ENCODE measurements around the gene HAUS8. TPM values are rescaled to one million over a fixed set of nuclear protein-coding genes. Genes with fewer than 3 reads are reported as not detected.
"Not testable (repeated sequence)": the region's sequence is repeated elsewhere in the genome, so short reads cannot be mapped to it uniquely, and the experiment has no call there.

Gene HAUS8
- total RNA-seq, 1 donor from 2014 or later, result 11.6 TPM

DNA sequence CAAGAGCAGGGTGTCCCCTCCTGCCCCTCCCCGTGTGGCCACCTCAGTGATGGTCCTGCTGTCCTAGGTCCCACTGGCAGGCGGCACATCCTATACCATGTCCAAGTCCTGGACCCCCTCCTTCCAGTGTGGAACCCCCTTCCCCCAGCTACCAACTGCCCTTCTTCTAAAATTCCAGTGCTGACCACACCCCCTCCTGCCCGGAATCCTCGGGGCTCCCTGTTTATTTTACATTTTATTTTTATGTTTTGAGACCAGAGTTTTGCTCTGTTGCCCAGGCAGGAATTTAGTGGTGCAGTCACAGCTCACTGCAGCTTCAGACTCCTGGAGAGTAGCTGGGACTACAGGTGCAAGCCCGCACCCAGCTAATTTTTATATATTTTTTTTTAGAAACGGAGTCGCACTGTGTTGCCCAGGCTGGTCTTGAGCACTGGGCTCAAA is 47.7 kb downstream of the HAUS8 start:
- TF ChIP-seq, protein P1, sequence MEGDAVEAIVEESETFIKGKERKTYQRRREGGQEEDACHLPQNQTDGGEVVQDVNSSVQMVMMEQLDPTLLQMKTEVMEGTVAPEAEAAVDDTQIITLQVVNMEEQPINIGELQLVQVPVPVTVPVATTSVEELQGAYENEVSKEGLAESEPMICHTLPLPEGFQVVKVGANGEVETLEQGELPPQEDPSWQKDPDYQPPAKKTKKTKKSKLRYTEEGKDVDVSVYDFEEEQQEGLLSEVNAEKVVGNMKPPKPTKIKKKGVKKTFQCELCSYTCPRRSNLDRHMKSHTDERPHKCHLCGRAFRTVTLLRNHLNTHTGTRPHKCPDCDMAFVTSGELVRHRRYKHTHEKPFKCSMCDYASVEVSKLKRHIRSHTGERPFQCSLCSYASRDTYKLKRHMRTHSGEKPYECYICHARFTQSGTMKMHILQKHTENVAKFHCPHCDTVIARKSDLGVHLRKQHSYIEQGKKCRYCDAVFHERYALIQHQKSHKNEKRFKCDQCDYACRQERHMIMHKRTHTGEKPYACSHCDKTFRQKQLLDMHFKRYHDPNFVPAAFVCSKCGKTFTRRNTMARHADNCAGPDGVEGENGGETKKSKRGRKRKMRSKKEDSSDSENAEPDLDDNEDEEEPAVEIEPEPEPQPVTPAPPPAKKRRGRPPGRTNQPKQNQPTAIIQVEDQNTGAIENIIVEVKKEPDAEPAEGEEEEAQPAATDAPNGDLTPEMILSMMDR (IDR thresholded peaks at IDR 0.05), result no peak
- Mint-ChIP-seq H3K4me3 (ENCODE audit: unreplicated experiment) (peak overlapping the region; percentile 70), H3K27me3 (ENCODE audit: unreplicated experiment) (peaks cover 32% of the 10 kb centered on the region), H3K27ac (ENCODE audit: unreplicated experiment) (peak overlapping the region; percentile 73), H3K4me1 (ENCODE audit: unreplicated experiment) (peaks cover 35% of the 10 kb centered on the region), H3K9me3 (ENCODE audit: unreplicated experiment) (peaks cover 7% of the 10 kb centered on the region), H3K36me3 (ENCODE audit: unreplicated experiment) (peaks cover 18% of the 10 kb centered on the region)
- DNase-seq (ENCODE audit: extremely low spot score, unreplicated experiment), result no peak

DNA sequence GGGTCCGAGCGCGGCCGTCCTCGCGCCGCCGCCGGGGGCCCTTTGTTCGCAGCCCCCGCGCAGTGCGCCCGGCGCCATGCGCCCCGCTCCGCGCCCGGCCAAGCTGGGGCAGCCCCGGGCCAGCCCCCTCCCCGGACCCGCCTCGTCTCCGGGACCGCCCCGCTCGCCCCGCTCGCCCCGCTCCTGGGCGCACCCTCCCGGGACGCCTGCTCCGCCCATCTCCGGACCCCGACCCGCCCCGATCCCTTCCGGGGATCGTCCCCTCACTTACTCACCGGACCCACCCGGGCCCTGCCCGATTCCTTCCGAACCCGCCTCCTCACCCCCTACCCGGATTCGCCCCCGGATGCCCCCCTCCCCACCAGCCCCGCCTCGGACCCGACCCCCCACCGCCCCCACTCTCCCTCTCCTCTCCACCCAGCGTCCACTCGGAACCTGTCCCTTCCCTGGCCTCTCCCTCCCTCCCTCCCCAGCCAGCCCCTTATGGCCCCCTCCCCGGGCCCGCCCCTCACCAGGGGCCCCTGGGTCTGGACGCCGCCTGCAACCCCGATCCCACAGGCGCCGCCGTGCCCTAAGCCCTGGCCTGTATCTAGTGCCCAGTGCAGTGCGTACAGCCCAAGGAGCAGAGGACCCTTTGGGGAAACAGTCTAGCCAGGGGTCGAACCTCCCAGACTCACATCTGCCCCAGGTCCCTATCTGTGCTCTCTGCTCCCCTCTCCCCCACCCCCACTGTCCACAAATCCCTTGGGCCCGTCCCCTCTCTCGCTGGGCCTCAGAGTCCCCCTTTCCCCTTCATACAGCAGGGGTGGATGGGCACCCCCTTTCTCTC is 48.3 kb downstream of the HAUS8 start, which contains the start of gene CPAMD8:
CPAMD8 (minus strand) TSS at position 105 of the 829 bp plus-strand sequence. CDS start 168 bp downstream, outside the sequence.
- Mint-ChIP-seq H3K27me3 (ENCODE audit: unreplicated experiment) (peaks cover 28% of the 10 kb centered on the region), H3K4me1 (ENCODE audit: unreplicated experiment) (peaks cover 41% of the 10 kb centered on the region), H3K36me3 (ENCODE audit: unreplicated experiment) (peaks cover 22% of the 10 kb centered on the region), H3K9me3 (ENCODE audit: unreplicated experiment) (peaks cover 8% of the 10 kb centered on the region), H3K27ac (ENCODE audit: unreplicated experiment) (peak within 1 kb of the TSS; percentile 73), H3K4me3 (ENCODE audit: unreplicated experiment) (peak within 1 kb of the TSS; percentile 80)
- no peak for DNase-seq (ENCODE audit: extremely low spot score, unreplicated experiment)
- TF ChIP-seq, protein P1 (IDR thresholded peaks at IDR 0.05), result no peak

DNA sequence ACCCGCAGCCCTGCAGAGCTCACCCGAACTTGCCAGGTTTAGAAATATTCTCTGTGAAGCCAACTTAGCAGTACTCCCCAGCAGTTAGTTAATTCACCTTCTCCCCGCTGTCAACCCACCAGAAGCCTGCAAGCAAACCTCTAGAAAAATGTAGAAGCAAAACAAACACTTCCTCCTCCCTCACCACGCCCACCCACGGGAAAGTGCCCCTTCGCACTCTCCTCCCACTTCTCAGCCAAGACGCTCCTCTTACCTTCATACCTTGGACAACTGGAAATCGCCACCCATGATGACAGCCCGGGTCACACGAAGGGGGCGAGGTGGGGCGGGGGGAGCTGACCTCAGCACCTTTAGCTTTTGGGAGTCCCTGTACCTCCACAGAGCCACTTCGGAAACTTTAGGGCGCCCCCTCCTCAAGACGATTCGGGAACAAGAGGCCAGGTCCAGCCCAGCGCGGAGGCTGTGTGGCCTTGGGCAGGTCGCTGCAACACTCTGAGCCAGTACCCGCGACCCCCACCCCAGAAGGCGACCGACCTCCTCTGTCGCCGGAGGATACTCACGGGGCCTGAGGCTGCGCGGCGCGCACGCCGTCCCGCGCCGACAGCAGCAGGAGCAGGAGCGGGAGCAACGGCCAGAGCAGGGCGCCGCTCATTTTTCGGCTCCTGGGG is 49.1 kb downstream of the HAUS8 start:
- H3K27ac Mint-ChIP-seq (ENCODE audit: unreplicated experiment), result peak overlapping the region; percentile 59
- peaks cover 45% of the 10 kb centered on the region for H3K4me1 Mint-ChIP-seq (ENCODE audit: unreplicated experiment)
- peaks cover 28% of the 10 kb centered on the region for H3K27me3 Mint-ChIP-seq (ENCODE audit: unreplicated experiment)
- peak overlapping the region; percentile 80 for H3K4me3 Mint-ChIP-seq (ENCODE audit: unreplicated experiment)
- no peak for DNase-seq (ENCODE audit: extremely low spot score, unreplicated experiment)
- TF ChIP-seq, protein P1 (IDR thresholded peaks at IDR 0.05), result no peak
- H3K36me3 Mint-ChIP-seq (ENCODE audit: unreplicated experiment), result peaks cover 22% of the 10 kb centered on the region
- H3K9me3 Mint-ChIP-seq (ENCODE audit: unreplicated experiment), result peaks cover 8% of the 10 kb centered on the region

DNA sequence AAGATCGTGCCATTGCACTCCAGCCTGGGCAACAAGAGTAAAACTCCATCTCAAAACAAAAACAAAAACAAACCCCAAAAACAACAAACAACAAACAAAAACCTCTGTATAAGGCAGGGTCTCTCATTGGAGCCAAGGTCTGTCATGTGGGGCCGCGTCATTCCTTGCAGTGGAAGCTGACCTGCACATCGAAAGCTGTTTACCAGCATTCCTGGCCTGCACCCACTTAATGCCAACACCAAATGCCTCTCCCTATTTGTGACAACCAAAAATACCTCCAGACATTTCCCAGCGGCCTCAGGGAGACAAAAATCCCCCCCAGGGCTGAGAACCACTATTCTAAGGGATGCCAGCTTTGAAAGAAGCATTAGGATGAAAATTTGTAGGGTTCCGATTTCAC is 49.9 kb downstream of the HAUS8 start:
- Mint-ChIP-seq H3K4me3 (ENCODE audit: unreplicated experiment) (peak overlapping the region; percentile 80), H3K36me3 (ENCODE audit: unreplicated experiment) (peaks cover 22% of the 10 kb centered on the region), H3K27ac (ENCODE audit: unreplicated experiment) (no peak overlapping the region), H3K9me3 (ENCODE audit: unreplicated experiment) (peaks cover 8% of the 10 kb centered on the region), H3K4me1 (ENCODE audit: unreplicated experiment) (peaks cover 53% of the 10 kb centered on the region), H3K27me3 (ENCODE audit: unreplicated experiment) (peaks cover 28% of the 10 kb centered on the region)
- no peak for DNase-seq (ENCODE audit: extremely low spot score, unreplicated experiment)
- TF ChIP-seq, protein P1 (IDR thresholded peaks at IDR 0.05), result no peak

DNA sequence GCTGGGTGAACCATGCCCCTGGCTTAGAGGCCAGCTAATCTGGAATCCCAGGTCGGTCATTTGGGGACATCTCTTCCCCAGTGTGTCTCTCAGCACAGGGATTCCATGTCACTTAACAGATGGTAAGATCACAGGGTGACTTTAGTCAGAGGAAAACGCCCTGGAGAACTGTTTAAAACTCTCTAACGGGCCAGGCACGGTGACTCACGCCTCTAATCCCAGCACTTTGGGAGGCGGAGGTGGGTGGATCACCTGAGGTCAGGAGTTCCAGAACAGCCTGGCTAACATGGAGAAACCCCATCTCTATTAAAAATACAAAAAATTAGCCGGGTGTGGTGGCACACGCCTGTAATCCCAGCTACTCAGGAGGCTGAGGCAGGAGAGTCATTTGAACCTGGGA is 50.3 kb downstream of the HAUS8 start:
- not testable (repeated sequence) for H3K27ac Mint-ChIP-seq (ENCODE audit: unreplicated experiment); H3K9me3 Mint-ChIP-seq (ENCODE audit: unreplicated experiment); DNase-seq (ENCODE audit: extremely low spot score, unreplicated experiment)
- peak overlapping the region; percentile 80 for H3K4me3 Mint-ChIP-seq (ENCODE audit: unreplicated experiment)
- H3K36me3 Mint-ChIP-seq (ENCODE audit: unreplicated experiment), result peaks cover 22% of the 10 kb centered on the region
- H3K27me3 Mint-ChIP-seq (ENCODE audit: unreplicated experiment), result peaks cover 28% of the 10 kb centered on the region
- H3K4me1 Mint-ChIP-seq (ENCODE audit: unreplicated experiment), result peaks cover 57% of the 10 kb centered on the region
